K562 (cell line): ENCODE data around the gene BSCL2. TPM values are rescaled to one million over a fixed set of nuclear protein-coding genes. Genes with fewer than 3 reads are reported as not detected.

Experiments
- FUS ChIP-seq: fragments of 200-400 bp; formaldehyde crosslinking; optimal IDR thresholded peaks from 2 replicates; pipeline ENCODE3; 2017; ENCODE audit warnings: low read depth, low read length
- HMGN3 ChIP-seq: IDR thresholded peaks from 2 replicates; pipeline ENCODE4 v1.6.1; 2011; ENCODE audit warnings: borderline replicate concordance, low read depth, mild to moderate bottlenecking, mixed read lengths, low read length; ENCODE audit not compliant: insufficient read length; ENCODE audit errors: extremely low read depth
- JUN ChIP-seq, 2 experiments: sonication (generic) in 1 of 2; formaldehyde crosslinking in 1 of 2; IDR thresholded peaks; 2 replicates each; pipeline versions ENCODE4 v1.6.1 to v1.8.0; 2012 to 2022; ENCODE audit warnings: borderline replicate concordance in 2 of 2, mild to moderate bottlenecking in 2 of 2, improper control_type of control experiment in 1 of 2, low read depth in 1 of 2, low read length in 1 of 2, missing genetic modification reagents in 1 of 2
- SMARCA5 ChIP-seq: fragments of 450-650 bp; IDR thresholded peaks from 2 replicates; pipeline ENCODE4 v1.6.1; 2016
- TEAD4 ChIP-seq, 2 experiments: sonication (generic) in 1 of 2; formaldehyde crosslinking in 1 of 2; IDR thresholded peaks; 2 replicates each; pipeline versions ENCODE4 v1.6.1 to v1.8.0; 2012 to 2022; ENCODE audit warnings: borderline replicate concordance in 1 of 2, inconsistent platforms in 1 of 2, low read length in 1 of 2, mild to moderate bottlenecking in 1 of 2, missing genetic modification reagents in 1 of 2
- ZBTB12 ChIP-seq: fragments of 250-450 bp; sonication (Bioruptor Pico); IDR thresholded peaks from 2 replicates; pipeline ENCODE4 v1.4.0; 2020
- ZBTB17 ChIP-seq: fragments of 450-650 bp; formaldehyde crosslinking; IDR thresholded peaks from 2 replicates; pipeline ENCODE4 v1.4.0; 2020; ENCODE audit warnings: mild to moderate bottlenecking
- ZBTB49 ChIP-seq: sonication (generic); formaldehyde crosslinking; IDR thresholded peaks from 2 replicates; pipeline ENCODE4 v1.8.0; 2022; ENCODE audit warnings: missing genetic modification reagents, mild to moderate bottlenecking, borderline replicate concordance
- ZNF318 ChIP-seq, 2 experiments: fragments of 450-650 bp; IDR thresholded peaks; 2 replicates each; pipeline ENCODE4 v1.6.1; 2016; ENCODE audit warnings: mild to moderate bottlenecking in 2 of 2, borderline replicate concordance in 1 of 2, low read depth in 1 of 2, moderate library complexity in 1 of 2
- ZNF644 ChIP-seq: fragments of 200-800 bp; sonication (Bioruptor generic); IDR thresholded peaks from 2 replicates; pipeline ENCODE4 v1.6.1; 2016; ENCODE audit warnings: low read depth, missing genetic modification characterization, missing compliant biosample characterization
- polyA plus RNA-seq, 8 experiments: library from polyadenylated mRNA; depleted of rRNA in 4 of 8; stranded (reverse) in 5 of 8; unstranded in 3 of 8; fragments of >200 nt; fragmentation: Nextera tagmentation in 2 of 8; fragmentation: Illumina TruSeq in 1 of 8; extraction: Ambion mirVana in 2 of 8; extraction: Trizol in 1 of 8; gene quantifications; 2 replicates each; pipeline versions ENCODE4 v1.2.1 to v1.2.3, GENCODE V29; 2011 to 2014; ENCODE audit warnings: inconsistent platforms in 1 of 8, missing spikeins in 1 of 8
- total RNA-seq, 7 experiments: library from RNA; depleted of rRNA in 6 of 7; stranded (reverse); fragments of >200 nt in 6 of 7; fragmentation: Illumina TruSeq in 2 of 7; extraction: Trizol in 2 of 7; gene quantifications; 2 replicates each; pipeline versions ENCODE4 v1.2.1 to v1.2.3, GENCODE V29; 2011 to 2021; ENCODE audit warnings: low replicate concordance in 1 of 7

Gene BSCL2
- total and polyA plus RNA-seq, 9 of the 15 experiments (the other 6 are each of a cell fraction or from before 2014, with no cell fraction given) = 18.9 to 51.7 (median 35.2) TPM

- TF ChIP-seq TEAD4 (IDR thresholded peaks at IDR 0.05; ENCODE audit: low read length) (no peak), TEAD4 (CRISPR knock-in tag; IDR thresholded peaks at IDR 0.05; ENCODE audit: borderline replicate concordance) (no peak), ZNF644 (tag) (no peak), ZNF318 (IDR thresholded peaks at IDR 0.05; ENCODE audit: borderline replicate concordance in 1 of 2, low read depth in 1 of 2) (no peak), HMGN3 (no peak), ZBTB17 (CRISPR knock-in tag) (0 out of 2 replicates have a peak, but pooled peaks have one; percentile 56), ZBTB49 (CRISPR knock-in tag) (no peak), FUS (no peak), JUN (IDR thresholded peaks at IDR 0.05; ENCODE audit: borderline replicate concordance, low read depth, low read length) (peak; percentile 7; the same call in 1 of the 2 replicates), JUN (CRISPR knock-in tag; IDR thresholded peaks at IDR 0.05; ENCODE audit: borderline replicate concordance) (no peak), SMARCA5 (no peak), ZBTB12 (CRISPR knock-in tag) (no peak)
Measured at GRCh38 chr11:62678770-62679696, 28.2 kb downstream of the BSCL2 start, which contains the start of gene UBXN1 (continued).
